ENCODE results near the gene WDFY3.

The WDFY3 gene

DNA sequence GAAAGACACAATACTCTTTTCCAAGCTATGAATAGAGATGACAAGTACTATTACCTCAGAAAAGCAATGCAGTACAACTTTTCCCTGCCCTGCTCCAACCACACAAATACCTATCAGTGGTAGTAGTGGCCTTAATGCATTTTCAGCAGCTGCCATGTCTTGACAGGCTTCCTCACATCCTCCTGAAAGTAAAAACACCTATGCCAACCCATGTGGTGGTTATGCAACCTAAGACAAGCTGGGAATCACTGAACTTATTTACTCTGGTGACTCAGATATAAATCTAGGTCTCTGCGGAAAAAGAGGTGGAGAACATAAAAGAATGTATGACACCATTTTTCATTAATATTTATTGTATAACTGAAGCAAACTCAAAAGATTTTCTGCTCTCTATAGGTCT is 14.5 kb downstream of the WDFY3 start:
- DNase-seq = no peak

DNA sequence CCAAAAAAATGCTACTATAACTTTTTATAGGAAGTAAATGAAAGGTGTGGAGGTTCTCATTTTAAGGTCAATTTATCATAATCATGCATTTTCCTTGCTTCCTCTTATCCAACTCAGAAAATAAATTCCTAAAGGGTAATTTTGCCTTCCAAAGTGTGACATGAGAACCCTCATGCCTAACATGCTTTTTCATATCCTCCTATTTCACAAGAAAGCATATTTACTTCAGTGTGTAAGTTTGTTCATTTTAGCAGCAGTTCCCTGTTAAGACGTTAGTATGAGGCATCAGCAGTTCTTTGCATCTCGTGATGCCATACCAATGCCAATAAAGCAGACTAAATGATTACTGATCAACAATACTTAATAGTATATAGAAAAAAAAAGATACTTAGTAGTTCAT is 18.4 kb downstream of the WDFY3 start:
- no peak for DNase-seq

DNA sequence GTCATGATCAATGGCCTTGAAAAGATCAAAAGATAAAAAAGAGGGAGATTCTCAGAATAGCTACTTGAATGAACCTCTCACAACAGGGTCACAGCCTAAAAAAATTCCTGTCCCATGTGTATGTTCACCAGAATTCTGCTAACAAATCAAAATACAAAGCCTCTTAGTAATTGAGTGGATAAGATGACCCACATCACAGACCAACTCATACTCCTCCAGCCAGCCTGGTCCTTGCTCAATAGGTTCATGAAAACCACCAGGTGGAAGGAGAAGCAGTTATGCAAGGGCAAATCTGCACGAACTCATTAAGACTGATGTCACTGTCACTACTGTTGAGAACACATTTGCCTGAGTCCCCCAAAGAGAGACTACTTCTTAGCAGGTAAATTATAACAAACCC is 21.5 kb downstream of the WDFY3 start:
- no peak for DNase-seq

DNA sequence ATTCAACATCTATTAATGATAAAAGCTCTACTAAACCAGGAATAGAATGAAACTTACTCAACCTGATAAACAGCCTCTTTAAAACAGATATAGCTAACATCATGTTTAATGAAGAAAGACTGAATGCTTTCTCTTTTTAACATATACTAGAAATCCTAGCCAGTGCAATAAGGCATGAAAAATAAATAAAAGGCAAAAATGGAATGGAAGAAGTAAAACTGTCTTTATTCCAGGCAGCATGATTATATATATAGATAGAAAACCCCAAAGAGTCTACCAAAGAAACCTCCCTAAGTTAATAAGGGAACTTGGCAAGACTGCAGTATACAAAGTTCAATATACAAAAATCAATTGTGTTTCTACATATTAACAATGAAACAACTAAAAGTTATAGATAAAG is 25.5 kb downstream of the WDFY3 start:
- DNase-seq = no peak

DNA sequence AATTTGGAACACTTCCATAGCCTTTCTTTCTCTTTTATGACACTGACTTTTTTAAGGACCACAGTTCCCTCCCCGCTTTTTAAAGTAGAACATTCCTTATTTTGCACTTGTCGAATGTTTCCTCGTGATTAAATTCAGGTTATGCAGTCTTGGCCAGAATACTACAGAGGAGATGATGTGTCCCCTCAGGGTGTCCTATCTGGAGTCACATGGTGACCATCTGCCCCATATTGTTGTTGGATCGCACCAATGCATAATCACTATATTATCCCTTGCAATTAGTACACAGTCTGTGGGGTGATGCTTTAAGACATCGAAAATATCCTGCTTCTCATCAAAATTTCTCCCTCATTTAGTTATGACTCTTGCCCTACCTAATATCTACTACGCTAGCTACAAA is 27.4 kb downstream of the WDFY3 start:
- no peak for DNase-seq

DNA sequence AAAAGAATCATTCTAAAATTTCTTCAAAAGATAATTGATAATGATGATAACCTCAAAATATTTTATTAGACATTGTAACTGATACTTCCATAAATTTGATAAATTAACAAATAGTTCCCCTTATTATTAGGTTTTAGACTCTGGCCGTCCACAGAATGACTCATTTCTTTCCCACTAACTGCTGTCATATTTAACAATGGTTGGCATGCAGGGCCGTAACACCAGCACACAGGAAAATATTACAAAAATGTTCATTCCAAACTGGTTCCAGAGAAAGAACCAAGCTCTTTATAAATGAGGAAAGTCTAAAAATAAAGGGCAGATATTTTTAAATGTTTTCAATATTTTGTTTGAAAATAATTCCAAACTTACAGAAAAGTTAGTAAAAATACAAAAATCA is 28.2 kb downstream of the WDFY3 start:
- DNase-seq = no peak

DNA sequence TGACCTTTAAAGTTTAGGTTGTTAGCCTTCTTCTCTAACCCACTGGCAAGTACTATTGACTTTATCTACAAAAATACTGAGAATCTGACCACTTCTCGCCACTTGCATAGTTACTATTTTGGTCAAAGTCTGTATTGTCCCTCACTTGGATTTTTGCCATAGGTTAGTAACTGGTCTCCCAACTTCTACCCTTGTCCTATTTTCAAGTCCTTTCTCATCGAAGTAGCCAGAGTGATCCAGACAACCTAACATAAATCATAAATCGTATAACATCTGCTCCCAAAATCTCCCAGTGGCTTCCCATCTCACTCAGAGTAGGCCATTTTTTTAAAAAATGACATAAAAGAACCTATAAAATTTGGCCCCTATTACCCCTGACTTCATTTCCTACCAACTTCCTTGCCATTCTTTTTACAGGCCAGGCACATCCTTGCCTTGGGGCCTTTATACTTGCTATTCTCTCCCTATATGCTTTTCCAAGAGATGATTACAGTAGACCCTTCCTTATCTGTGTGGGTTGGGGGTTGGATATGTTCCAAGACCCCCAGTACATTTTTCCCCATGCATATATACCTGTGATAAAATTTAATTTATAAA is 29.0 kb downstream of the WDFY3 start:
- DNase-seq = no peak

DNA sequence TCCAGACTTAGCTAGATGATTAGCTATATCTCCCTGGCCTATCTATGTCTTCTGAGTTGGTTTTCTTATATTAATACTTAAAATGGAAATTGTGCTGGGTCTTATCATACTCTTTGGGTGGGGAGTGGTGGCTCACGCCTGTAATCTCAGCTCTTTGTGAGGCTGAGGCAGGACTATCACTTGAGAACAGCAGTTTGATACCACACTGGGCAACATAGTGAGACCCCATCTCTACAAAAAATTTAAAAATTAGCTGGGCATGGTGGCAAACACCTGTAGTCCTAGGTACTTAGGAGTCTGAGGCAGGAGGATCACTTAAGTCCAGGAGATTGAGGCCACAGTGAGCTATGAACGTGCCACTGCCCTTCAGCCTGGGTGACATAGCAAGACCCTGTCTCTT is 30.4 kb downstream of the WDFY3 start:
- no peak for DNase-seq

DNA sequence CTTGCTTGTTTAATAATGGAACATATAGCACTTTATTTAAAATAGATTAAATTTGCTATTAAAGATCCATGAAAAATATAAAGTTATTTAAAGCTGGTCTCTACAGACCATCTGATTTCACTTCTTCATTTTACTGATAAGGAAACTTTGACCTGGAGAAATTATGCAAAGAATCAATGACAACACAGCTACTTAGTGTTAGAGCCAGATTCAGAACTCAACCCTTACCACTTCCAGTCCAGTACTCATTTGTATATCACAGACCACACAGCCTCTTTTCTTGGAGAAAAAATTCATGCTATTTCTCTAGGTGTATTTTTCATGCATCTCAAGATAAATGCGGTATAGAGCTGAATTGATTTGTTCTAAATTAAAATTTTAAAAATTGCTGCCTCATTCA is 34.0 kb downstream of the WDFY3 start:
- no peak for DNase-seq

DNA sequence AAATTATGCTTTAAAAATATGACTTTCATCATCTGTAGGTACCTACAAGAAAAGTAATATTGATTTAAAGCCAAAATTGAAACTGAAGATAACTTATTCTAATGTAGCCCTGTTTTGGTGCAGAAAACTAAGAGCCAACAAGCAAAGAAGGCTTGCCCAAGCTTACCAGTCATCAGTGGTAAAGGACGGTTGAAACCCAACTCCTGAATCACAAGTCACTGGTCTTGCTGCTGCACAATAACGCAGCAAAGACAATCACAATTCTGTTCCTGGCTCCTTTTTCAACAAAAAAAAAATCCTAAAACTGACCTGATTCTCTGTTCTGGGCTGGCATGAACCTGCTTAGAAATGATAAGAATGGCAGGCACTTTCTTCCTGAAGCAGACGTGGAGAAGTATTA is 34.5 kb downstream of the WDFY3 start:
- no peak for DNase-seq

DNA sequence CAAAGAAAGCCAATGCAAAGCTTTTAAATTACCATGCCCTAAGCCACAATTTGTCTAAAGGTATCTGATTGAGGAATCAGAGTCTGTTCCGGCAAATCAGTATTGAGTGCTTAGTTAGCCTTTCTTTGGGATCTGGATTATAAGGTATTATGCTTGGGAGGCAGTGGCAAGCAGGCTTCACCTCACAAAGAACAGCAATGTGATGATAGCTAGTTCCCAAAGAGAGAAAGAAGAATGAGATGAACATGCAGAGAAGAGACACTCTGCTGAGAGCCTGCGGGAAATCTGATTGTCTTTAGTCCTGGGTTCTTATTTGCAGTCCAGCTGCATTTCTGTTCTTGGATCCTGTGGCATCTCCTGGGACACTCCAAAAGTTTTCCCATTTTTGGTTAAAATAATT is 35.2 kb downstream of the WDFY3 start:
- DNase-seq = no peak

DNA sequence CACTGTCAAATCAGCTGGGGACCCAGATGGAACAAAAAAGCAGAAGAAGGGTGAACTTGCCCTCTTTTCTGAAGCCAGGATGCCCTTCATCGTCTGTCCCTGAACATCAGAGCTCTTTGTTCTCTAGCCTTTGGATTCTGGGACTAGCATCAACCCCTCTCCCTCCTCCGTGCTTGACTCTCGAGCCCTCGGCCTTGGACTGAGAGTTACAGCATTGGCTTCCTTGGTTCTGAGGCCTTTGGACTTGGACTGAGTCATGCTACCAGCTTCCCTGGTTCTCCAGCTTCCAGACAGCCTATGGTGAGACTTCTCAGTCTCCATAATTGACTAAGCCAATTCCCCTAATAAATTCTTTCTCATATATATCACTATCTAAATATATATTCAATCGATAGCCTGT is 38.4 kb downstream of the WDFY3 start:
- DNase-seq = no peak

DNA sequence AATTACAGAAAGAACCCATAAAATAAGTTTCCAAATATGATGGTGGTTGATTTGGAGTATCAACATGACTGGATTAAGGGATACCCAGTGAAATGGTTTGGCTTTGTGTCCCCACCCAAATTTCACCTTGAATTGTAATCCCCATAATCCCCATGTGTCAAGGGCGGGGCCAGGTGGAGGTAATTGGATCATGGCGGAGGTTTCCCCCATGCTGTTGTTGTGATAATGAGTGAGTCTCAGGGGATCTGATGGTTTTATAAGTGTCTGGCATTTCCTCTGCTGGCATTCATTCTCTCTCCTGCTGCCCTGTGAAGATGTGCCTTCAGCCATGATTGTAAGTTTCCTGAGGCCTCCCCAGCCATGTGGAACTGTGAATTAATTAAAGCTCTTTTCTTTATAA is 39.1 kb downstream of the WDFY3 start:
- DNase-seq = no peak

DNA sequence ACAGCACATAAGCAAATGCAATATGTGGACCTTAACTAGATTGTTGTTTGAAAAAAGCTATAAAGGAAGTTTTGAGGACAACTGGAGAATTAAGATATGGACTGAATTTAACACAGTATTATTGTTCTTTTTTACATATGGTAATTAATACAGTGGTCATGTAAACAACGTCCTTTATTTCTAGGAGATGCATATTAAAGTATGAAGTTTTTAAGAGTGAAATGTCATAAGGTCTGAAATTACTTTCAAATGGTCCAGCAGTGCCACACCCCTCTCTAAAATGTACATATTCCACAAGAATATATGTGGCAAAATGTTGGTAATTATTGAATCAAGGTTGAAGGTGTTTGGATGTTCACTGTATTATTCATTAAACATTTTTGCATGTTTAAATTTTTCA is 40.9 kb downstream of the WDFY3 start:
- DNase-seq = no peak

DNA sequence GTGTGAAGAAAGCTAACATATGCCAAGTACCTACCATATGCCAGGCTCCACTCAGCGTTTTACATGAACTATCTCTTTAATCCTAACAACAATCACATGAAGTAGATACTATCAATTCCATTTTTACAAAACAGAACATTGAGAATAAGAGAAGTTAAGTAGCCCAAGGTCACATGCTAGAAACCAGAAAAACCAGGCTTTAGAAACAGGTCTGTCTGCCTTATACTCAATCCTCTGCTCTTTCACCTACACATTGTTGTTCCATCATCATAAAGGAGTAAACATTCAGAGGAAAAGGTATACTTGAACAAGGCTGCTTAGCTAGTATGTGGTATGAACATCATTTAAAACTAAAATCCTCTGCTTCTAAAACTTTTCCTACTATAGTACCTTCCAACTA is 42.1 kb downstream of the WDFY3 start:
- DNase-seq = no peak

DNA sequence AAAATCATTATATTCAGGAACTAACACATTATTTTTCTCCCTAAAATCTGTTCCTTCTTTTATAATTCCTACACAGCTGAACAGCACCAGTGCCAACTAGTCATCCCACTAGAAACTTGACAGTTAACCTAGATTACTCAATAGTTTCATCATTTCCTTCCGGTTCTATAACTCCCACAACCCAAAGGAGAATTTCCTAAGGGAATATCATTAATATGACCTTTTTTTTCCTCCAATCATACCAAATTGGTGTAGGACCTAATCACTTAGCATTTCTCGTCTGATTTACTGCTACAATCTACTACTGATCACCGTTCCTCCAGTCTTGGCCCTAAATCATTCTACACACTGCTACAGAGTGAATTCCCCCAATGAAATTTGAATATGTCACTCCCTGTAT is 45.9 kb downstream of the WDFY3 start:
- no peak for DNase-seq

DNA sequence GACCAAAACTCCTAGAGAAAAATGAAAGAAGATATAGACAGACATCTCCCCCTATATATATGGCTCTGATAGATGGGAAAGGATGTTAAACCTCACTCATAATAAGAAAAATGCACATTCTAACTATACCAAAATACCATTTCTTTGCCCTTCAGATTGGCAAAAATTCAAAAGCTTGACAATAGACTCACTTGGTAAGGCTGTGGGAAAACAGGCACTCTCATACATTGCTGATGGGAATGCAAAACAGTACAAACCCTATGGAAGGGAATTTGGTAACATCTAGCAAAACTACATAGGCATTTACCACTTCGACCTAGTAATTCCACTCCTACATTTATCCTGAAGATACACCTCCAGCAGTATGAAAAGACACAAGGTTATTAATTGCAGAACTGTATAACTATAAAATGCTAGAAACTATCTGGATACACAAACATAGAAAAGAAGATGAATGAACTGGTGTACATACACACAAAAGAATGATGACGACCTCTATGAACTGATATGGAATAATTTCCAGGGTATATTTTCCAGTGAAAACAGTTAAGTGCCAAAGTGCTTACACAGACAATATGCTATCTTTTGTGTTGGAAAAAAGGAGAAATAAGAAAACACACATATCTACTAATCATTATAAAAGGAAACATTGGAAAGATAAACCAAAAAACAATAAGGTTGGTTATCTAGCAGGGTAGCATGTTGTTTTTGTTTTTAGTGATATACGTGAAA is 48.5 kb downstream of the WDFY3 start:
- DNase-seq = no peak

DNA sequence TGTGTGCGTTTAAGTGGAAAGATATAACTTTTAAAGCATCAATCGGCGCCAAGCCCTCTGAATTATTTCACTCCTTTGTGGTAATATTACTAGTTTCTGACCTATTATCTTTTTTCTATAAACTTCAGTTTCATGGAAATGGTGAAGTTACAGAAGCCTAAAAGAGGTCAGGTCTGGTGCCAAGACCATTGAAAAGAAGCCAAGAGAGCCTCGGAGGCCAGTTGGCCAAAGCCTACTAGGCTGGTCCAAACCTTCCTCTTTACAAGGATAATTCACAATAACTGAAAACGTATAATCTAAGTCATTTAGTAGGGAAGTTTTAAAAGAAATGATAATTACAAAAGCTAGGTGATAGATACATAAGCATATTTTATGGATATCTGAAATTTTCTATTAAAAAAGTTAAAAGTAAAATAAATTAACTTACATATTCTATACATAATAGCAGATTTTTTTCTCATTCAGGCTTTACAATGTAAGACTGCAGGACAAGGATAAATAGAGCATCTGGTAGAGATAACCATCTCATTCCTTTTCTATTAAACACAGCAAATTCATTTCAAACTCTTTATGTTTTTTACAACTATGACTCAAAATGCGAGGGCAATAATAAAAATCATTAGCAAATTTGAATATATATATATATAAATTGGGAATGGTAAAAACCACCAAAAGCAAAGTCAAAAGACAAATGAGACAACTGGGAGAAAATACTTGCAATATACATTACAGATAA is 49.2 kb downstream of the WDFY3 start:
- no peak for DNase-seq

DNA sequence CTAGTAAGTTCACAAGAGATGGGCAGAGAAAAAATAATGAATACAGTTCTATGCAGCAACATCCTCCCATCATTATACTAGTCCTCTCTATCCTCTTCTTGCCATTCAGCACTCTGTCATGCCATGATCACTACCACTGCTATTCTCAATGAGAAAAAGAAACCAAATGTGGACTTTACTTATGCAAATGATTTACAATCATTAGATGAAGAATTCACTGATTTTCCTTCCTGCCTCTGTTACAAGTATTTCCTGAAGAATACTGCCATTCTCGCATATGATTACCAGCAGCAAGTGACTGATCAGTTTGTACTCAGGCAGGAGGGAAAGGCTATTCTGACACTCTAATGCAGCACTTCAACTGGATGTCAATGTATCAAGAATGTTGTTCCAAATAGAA is 50.3 kb downstream of the WDFY3 start:
- no peak for DNase-seq

DNA sequence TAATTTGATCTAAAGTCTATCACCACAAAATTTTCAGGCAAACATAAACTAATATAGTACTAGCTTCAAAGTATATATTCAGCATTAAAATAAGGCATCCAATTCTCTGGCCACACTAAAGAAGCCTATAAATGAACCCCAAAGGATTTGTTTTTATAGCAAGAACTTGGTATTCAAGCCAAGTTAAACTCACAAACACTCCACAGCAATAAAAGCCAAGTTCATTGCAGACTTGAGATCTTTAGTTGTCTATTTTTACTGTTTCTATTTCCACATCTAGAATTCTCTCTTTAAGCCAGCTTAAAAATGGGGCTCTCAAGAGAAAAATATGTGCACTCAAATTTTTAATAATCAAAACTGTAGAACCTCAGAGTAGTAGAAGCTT is 51.1 kb downstream of the WDFY3 start:
- DNase-seq = no peak

DNA sequence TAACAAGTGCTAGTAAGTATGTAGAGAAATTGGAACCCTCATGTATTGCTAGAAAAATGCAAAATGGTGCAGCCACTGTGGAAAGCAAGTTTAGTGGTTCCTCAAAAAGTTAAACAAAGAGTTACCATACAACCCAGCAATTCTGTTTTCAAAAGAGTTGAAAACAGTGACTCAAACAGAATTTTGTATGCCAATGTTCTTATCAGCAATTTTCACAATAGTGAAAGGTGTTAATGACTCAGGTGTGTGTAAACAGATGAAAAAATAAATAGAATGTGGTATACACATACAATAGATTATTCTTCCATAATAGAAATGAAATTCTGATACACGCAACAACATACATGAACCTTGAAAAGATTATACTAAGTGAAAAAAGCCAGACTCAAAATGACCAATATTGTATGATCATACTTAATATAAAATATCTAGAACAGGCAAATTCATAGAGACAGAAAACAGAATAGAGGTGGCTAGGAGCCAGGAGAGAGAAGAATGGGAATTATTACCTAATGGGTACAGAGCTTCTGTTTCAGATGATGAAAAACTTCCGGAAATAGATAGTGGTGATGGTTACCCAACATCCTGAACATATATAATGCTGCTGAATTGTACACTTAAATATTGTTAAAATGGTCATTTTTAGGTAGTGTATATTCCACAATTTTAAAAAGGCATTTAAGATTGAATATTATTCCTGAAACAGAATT is 51.6 kb downstream of the WDFY3 start:
- DNase-seq = no peak

DNA sequence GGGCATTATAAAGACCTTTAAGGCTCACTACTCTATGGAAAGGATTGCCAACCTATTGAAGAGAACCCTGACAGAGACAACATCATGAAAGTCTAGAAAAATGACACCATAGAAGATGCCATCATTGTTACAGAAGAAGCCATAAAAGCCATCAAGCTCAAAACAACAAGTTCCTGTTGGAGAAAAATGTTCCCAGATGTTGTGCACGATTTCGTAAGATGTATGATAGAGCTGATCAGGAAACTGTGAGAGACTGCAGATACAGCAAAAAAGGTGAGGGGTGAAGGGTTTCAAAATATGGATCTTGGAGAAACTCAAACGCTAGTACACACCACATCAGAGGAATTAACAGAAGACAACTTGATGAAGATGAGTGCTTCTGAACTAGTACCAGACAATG is 53.3 kb downstream of the WDFY3 start:
- no peak for DNase-seq

DNA sequence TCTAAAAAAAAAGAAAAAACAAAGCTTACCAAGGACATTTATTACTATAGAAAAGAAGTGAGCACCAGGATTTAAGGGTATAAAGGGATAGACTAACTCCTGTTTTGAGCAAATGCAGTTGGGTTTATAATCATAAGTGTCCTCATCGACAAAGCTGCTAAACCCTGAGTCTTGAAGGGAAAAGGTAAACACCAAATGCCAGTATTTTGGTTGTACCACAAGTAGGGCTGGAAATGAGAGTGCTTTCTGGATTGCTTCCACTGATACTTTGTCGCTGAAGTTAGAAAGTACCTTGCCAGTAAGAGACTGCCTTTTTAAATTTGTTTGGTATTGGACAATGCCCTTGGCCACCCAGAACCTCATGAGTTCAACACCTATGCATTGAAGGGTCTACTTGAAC is 53.7 kb downstream of the WDFY3 start:
- no peak for DNase-seq

DNA sequence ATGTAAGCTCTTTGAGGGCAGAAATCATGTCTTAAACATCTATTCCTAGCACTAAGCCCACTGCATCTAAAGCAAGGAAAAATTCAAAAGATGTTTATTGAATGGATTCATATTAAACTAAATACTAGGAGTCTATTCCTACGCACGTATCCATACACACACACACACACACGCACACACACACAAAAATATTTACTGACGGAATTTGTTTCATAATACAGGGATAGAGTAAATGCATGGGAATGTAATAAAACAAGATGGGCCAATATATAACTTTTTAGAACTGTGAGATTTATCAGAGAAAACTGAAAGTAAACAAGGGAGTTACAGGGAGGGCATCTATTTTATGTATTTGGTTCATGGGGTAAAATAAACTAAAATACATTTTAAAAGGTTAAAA is 57.6 kb downstream of the WDFY3 start:
- no peak for DNase-seq
